ENCODE data around the gene ANKRD35. TPM values are rescaled to one million over a fixed set of nuclear protein-coding genes. Genes with fewer than 3 reads are reported as not detected.
A peak's percentile ranks its signal among the peaks of the same experiment; 100 is the strongest.

ANKRD35 gene
- total and polyA plus RNA-seq, 2 of the 8 experiments (the other 6 are each of a cell fraction or from before 2014, with no cell fraction given) = 1.6 to 3.0 TPM

DNA sequence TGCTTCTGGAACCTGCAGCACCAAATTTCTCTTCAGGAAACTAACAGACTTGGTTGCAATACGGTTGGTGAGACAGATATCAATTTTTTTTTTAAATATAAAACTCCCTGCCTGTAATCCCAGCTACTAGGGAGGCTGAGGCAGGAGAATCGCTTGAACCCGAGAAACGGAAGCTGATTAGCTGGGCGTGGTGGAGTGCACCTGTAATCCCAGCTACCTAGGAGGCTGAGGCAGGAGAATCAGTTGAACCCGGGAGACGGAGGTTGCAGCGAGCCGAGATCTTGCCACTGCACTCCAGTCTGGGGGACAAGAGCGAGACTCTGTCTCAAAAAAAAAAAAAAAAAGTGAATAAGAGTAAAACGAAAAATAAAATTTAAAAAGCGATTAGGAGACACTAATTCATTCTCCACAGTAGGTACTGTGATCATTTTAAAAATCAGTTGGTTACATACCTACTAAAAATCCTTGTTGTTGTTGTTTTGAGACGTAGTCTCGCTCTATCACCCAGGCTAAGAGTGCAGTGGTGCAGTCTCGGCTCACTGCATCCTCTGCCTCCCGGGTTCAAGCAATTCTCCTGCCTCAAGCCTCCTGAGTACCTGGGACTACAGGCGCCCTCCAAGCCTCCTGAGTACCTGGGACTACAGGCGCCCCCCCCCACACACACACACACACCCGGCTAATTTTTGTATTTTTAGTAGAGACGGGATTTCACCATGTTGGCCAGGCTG is 42.4 kb upstream of the ANKRD35 start:
- H3K27ac ChIP-seq (ENCODE audit: low read depth, low read length) = peak overlapping the region; percentile 90
- no peak overlapping the region for H2BK120ac ChIP-seq (replicated peaks; ENCODE audit: low read depth, low read length)
- H3K4ac ChIP-seq (replicated peaks; ENCODE audit: insufficient read length, low read depth, low read length) = peak overlapping the region; percentile 19
- H3K4me3 ChIP-seq (ENCODE audit: extremely low read depth in 1 of 4, insufficient read depth in 2 of 4, low read depth in 3 of 4, low read length in 4 of 4) = peak overlapping the region; percentile 81 to 97 (median 92)
- H3K9me3 ChIP-seq (ENCODE audit: insufficient read depth in 2 of 2, low read depth in 1 of 2, low read length in 1 of 2) = no peaks in the 10 kb centered on the region
- H3K79me2 ChIP-seq (ENCODE audit: control insufficient read depth in 1 of 2, insufficient read depth in 2 of 2, low read length in 2 of 2) = peaks cover 0 to 14% of the 10 kb centered on the region in 2 experiments; a peak in 2 of 4 replicates
- peak overlapping the region; percentile 95 for H2BK5ac ChIP-seq (ENCODE audit: low read depth, low read length)
- H3K23ac ChIP-seq (ENCODE audit: insufficient read length) = no peak overlapping the region
- peak overlapping the region; percentile 4; the same call in 1 of the 2 replicates for H2AK5ac ChIP-seq (ENCODE audit: low read depth, low read length)
- H3K56ac ChIP-seq (replicated peaks; ENCODE audit: insufficient read length, low read depth, low read length) = peak overlapping the region; percentile 2
- H2BK15ac ChIP-seq (ENCODE audit: low read length) = no peak overlapping the region
- peak overlapping the region; percentile 71 to 94 (median 86) for H3K9ac ChIP-seq (replicated peaks in 1 of 4; ENCODE audit: extremely low read depth in 1 of 4, low read depth in 3 of 4, low read length in 3 of 4)
- H4K8ac ChIP-seq (ENCODE audit: extremely low read depth, insufficient read depth, low read length) = no peak overlapping the region
- 76% methylated on average over 18 of the region's 20 CpGs; no CpG with 5 or more reads in 1 of the 2 experiments for WGBS, 2 experiments (ENCODE audit: extremely low coverage in 1 of 2, insufficient coverage in 1 of 2, insufficient read length in 1 of 2, insufficient replicate concordance in 2 of 2, low coverage in 1 of 2, low lambda C conversion rate in 2 of 2, missing lambda C conversion rate in 1 of 2)
- H3K4me1 ChIP-seq (replicated peaks in 1 of 4; ENCODE audit: control insufficient read depth in 3 of 4, insufficient read depth in 4 of 4, low read length in 3 of 4) = peaks cover 0 to 4% (median 2%) of the 10 kb centered on the region in 4 experiments; a peak in 4 of 7 replicates
- H4K91ac ChIP-seq (replicated peaks; ENCODE audit: insufficient read length, low read length) = peak overlapping the region; percentile 22
- peak overlapping the region; percentile 51; the same call in 1 of the 2 replicates for H3K18ac ChIP-seq (ENCODE audit: extremely low read depth, low read length)
- no peak overlapping the region for H3K14ac ChIP-seq (ENCODE audit: insufficient read length)
- no peak overlapping the region; the same call in 1 of the 2 replicates for H2BK12ac ChIP-seq (ENCODE audit: low read depth, low read length)
- FAIRE-seq (no peak), DNase-seq (ENCODE audit: low read depth in 1 of 2, low spot score in 2 of 2) (no peak)
- no peak overlapping the region for H2BK20ac ChIP-seq (ENCODE audit: low read length)
- ChIA-PET CTCF (ENCODE audit: partially characterized antibody) (interaction anchor here (0.7 to 2.2 kb wide), 13 partner anchors 9 to 84 kb away, joined by 3 to 18 read pairs (median 4); partner anchors contain the start of genes ANKRD34A, ITGA10, LIX1L and PEX11B), POLR2A (ENCODE audit: partially characterized antibody) (interaction anchor here (0.7 to 2.4 kb wide), 32 partner anchors 9 to 124 kb away, joined by 3 to 35 read pairs (median 5); partner anchors contain the start of genes ANKRD34A, ITGA10, LIX1L and NUDT17)
- H4K20me1 ChIP-seq (replicated peaks in 1 of 2; ENCODE audit: control insufficient read depth in 1 of 2, insufficient read depth in 2 of 2, low read length in 2 of 2) = no peaks in the 10 kb centered on the region
- no peak overlapping the region for H2AFZ ChIP-seq (ENCODE audit: low read length)
- peak overlapping the region; percentile 74 to 77 for H3K4me2 ChIP-seq (ENCODE audit: insufficient read depth in 1 of 2, low read depth in 2 of 2, low read length in 2 of 2)
- peak overlapping the region; percentile 24 for H4K5ac ChIP-seq (ENCODE audit: insufficient read length, low read depth, low read length)
- H3K36me3 ChIP-seq (ENCODE audit: control insufficient read depth in 2 of 4, insufficient read depth in 4 of 4, low read length in 3 of 4) = peaks cover 3 to 11% (median 8%) of the 10 kb centered on the region in 4 experiments; a peak in 6 of 8 replicates
- H3K23me2 ChIP-seq (ENCODE audit: low read depth, low read length) = peaks cover 4% of the 10 kb centered on the region; the same call in 1 of the 2 replicates
- H3K79me1 ChIP-seq (ENCODE audit: low read depth, low read length) = no peaks in the 10 kb centered on the region
- no peaks in the 10 kb centered on the region for H3K27me3 ChIP-seq (replicated peaks in 1 of 4; ENCODE audit: control insufficient read depth in 3 of 4, extremely low read depth in 1 of 4, insufficient read depth in 3 of 4, low read length in 3 of 4)
- TF ChIP-seq RBBP5 (IDR thresholded peaks at IDR 0.05; ENCODE audit: borderline replicate concordance, low read depth, low read length) (no peak), RAD21 (IDR thresholded peaks at IDR 0.05 in 1 of 2, conservative IDR thresholded peaks at IDR 0.05 in 1 of 2; ENCODE audit: low read depth in 2 of 2, low read length in 2 of 2) (no peak), TCF12 (IDR thresholded peaks at IDR 0.05; ENCODE audit: low read depth, low read length) (no peak), POLR2A (IDR thresholded peaks at IDR 0.05; ENCODE audit: control extremely low read depth in 1 of 2, low read depth in 2 of 2, low read length in 2 of 2) (no peak), SUZ12 (IDR thresholded peaks at IDR 0.05; ENCODE audit: low read length) (no peak), KDM5A (IDR thresholded peaks at IDR 0.05; ENCODE audit: low read length) (no peak), GABPA (IDR thresholded peaks at IDR 0.05; ENCODE audit: borderline replicate concordance, insufficient read depth, low read length) (no peak), JUND (IDR thresholded peaks at IDR 0.05; ENCODE audit: low read length) (no peak), SIN3A (conservative IDR thresholded peaks at IDR 0.05 in 1 of 2, IDR thresholded peaks at IDR 0.05 in 1 of 2; ENCODE audit: low read depth in 1 of 2, low read length in 2 of 2) (no peak), BRCA1 (IDR thresholded peaks at IDR 0.05; ENCODE audit: low read depth, low read length) (no peak), ASH2L (IDR thresholded peaks at IDR 0.05; ENCODE audit: low read length) (no peak), SP2 (IDR thresholded peaks at IDR 0.05; ENCODE audit: low read length) (no peak)

All from H1 (cell line).